Skeletal muscle tissue (tissue), 4 donors: ENCODE data around the gene VPS18. TPM values are rescaled to one million over a fixed set of nuclear protein-coding genes. Genes with fewer than 3 reads are reported as not detected.

Source experiments
- H3K27ac ChIP-seq: one replicate; pipeline ENCODE4 v1.7.0; 2013; ENCODE audit warnings: mild to moderate bottlenecking, low read depth, low read length, inconsistent platforms
- H3K27me3 ChIP-seq, 3 donors: one replicate each; pipeline ENCODE4 v1.7.0; 2013; ENCODE audit warnings: low read length in 3 of 3; ENCODE audit not compliant: control insufficient read depth in 3 of 3, insufficient read depth in 3 of 3
- H3K36me3 ChIP-seq, 3 donors: one replicate each; pipeline ENCODE4 v1.7.0; 2013; ENCODE audit warnings: low read length in 3 of 3; ENCODE audit not compliant: control insufficient read depth in 3 of 3, insufficient read depth in 3 of 3
- H3K4me1 ChIP-seq, 3 donors: one replicate each; pipeline ENCODE4 v1.7.0; 2013; ENCODE audit warnings: low read length in 3 of 3, mild to moderate bottlenecking in 3 of 3; ENCODE audit not compliant: control insufficient read depth in 3 of 3, insufficient read depth in 3 of 3
- H3K4me3 ChIP-seq, 3 donors: one replicate each; pipeline ENCODE4 v1.7.0; 2013; ENCODE audit warnings: low read length in 3 of 3
- H3K9ac ChIP-seq, 3 donors: one replicate each; pipeline ENCODE4 v1.7.0; 2013; ENCODE audit warnings: low read length in 3 of 3, mild to moderate bottlenecking in 3 of 3, moderate library complexity in 2 of 3, low read depth in 1 of 3
- H3K9me3 ChIP-seq, 3 donors: one replicate each; pipeline ENCODE4 v1.7.0; 2013; ENCODE audit warnings: low read length in 3 of 3; ENCODE audit not compliant: control insufficient read depth in 3 of 3
- total RNA-seq: library from RNA; depleted of rRNA; stranded (reverse); fragments of >200 nt; gene quantifications from one replicate; pipeline ENCODE4 v1.2.3, GENCODE V29; 2014
- donor health status: Osteomylitis.

The VPS18 gene
- total RNA-seq, 1 donor from 2014 or later = 20.9 TPM

DNA sequence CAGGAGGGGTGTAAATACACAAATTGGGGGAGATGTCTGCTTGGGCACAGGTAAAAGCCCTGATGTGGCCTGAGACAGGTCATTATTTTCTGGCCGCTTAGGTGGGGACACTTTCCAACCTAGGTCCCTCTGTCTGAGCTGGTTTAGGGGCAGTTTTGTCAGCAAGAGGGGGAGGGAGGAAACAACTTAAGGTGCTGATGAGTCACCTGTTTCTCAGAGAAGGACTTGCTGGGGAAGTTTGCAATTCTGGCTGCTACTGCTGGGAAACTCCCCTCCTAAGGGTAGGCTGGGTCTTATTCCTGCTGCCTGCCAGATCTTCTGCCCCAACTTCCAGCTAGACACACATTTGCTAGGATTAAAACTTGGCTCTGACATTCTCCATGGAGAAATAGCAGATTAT is 15.5 kb upstream of the VPS18 start:
- no peaks in the 10 kb centered on the region for H3K36me3 ChIP-seq
- H3K27ac ChIP-seq = no peak overlapping the region
- peaks cover 0 to under 1% (median 0%) of the 10 kb centered on the region in 3 donors for H3K27me3 ChIP-seq
- no peaks in the 10 kb centered on the region for H3K9me3 ChIP-seq
- no peak overlapping the region for H3K4me3 ChIP-seq
- peaks cover 0 to 3% (median under 1%) of the 10 kb centered on the region in 3 donors for H3K4me1 ChIP-seq
- H3K9ac ChIP-seq = no peak overlapping the region

DNA sequence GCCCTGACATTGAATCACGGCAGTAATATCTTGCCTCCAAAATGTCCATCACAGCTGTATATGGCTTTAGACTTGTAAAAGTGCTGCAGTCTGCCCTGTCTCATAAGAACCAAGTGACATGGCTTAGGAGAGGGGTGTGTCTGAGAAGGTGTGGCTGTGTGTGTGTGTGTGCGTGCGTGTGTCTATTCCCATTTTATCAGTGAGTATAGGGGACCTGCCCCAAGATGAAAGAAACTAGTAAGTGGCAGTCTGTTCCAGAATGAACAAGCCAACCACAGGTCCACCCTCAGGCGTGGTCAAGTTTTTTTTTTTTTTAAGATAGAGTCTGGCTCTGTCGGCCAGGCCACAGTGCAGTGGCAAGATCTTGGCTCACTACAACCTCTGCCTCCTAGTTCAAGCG is 14.6 kb upstream of the VPS18 start:
- no peak overlapping the region for H3K4me3 ChIP-seq
- H3K4me1 ChIP-seq = no peaks in the 10 kb centered on the region
- no peak overlapping the region for H3K9ac ChIP-seq
- H3K9me3 ChIP-seq = no peaks in the 10 kb centered on the region
- H3K36me3 ChIP-seq = no peaks in the 10 kb centered on the region
- no peak overlapping the region for H3K27ac ChIP-seq
- no peaks in the 10 kb centered on the region for H3K27me3 ChIP-seq

DNA sequence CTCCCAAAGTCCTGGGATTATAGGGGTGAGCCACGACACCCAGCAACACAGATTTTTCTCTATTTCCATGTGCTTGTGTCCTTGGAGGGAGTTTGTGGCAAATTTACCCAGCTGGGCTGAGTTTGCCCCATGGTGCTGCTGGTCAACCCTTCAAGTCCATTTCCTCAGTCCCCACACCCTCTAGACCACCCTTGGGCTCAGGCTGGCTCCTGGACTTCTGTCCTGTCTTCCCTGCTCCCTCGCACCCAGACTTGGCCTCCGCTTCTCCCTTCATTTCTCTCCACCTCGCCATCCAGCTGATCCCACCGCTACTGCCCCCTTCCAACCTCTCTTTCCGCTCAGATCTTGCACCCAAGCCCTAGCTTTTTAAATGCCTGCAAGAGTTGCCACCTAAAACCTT is 12.9 kb upstream of the VPS18 start:
- no peaks in the 10 kb centered on the region for H3K9me3 ChIP-seq
- H3K36me3 ChIP-seq = no peaks in the 10 kb centered on the region
- no peak overlapping the region for H3K9ac ChIP-seq
- H3K27ac ChIP-seq = no peak overlapping the region
- H3K4me3 ChIP-seq = no peak overlapping the region
- H3K4me1 ChIP-seq = no peaks in the 10 kb centered on the region
- no peaks in the 10 kb centered on the region for H3K27me3 ChIP-seq

DNA sequence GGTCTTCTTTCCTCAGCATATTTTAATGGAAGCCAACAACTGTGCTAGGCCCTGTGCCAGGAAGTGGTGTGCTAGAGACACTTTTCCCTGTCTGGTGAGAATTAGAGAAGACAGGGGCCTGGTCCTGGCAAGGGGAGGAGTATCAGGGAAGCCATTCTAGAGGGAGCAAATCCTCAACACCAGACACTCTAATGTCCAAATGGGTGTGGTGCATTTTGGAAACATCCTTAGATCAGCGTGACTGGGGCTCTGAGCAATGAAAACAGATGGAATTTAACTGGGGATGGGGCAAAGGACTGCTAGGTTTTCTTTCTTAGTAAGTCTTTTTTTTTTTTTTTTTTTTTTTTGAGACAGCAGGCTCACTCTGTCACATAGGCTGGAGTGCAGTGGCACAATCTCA is 7.7 kb upstream of the VPS18 start:
- H3K9me3 ChIP-seq = no peaks in the 10 kb centered on the region
- no peak overlapping the region for H3K4me3 ChIP-seq
- H3K27me3 ChIP-seq = no peaks in the 10 kb centered on the region
- H3K36me3 ChIP-seq = no peaks in the 10 kb centered on the region
- no peaks in the 10 kb centered on the region for H3K4me1 ChIP-seq
- H3K9ac ChIP-seq = no peak overlapping the region
- H3K27ac ChIP-seq = no peak overlapping the region

DNA sequence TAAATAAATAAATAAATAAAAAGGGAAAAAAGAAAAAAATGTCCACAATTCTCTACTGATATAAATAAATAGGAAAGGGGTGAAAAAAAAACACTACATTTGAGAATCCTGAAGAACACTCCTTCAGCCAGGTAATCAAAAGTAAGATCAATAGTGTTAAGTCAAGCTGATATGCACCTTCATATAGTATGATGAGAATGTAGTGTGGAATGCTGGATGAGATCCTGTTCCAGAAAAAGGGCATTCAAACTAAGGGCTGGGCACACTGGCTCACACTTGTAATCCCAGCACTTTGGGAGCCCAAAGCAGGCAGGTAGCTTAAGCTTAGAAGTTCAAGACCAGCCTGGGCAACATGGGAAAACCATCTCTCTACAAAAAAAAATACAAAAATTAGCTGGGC is 5.1 kb upstream of the VPS18 start:
- H3K27ac ChIP-seq = no peak overlapping the region
- peaks cover 7 to 8% (median 7%) of the 10 kb centered on the region in 3 donors for H3K4me1 ChIP-seq
- H3K4me3 ChIP-seq = no peak overlapping the region
- no peaks in the 10 kb centered on the region for H3K9me3 ChIP-seq
- no peak overlapping the region for H3K9ac ChIP-seq
- H3K36me3 ChIP-seq = no peaks in the 10 kb centered on the region
- no peaks in the 10 kb centered on the region for H3K27me3 ChIP-seq

DNA sequence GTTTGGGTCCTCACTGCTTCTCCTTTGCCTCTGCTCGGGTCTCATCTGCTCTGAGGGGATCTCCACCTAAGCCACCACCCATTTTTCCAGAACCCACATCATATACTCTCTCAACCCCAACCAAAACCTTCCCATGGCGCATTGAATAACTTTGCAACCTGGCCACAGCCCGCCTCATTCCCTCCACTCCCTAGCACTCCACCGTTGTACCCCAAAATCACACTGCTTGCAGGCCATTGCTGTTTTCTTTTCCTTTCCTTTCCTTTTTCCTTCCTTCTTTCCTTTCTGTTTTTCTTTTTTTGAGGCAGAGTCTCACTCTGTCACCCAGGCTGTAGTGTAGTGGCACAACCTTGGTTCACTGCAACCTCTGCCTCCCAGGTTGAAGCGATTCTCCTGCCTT is 3.1 kb upstream of the VPS18 start:
- H3K27me3 ChIP-seq = no peaks in the 10 kb centered on the region
- H3K36me3 ChIP-seq = peaks cover 6 to 7% (median 6%) of the 10 kb centered on the region in 3 donors
- H3K27ac ChIP-seq = no peak overlapping the region
- H3K9ac ChIP-seq = no peak overlapping the region
- H3K4me3 ChIP-seq = no peak overlapping the region
- H3K4me1 ChIP-seq = peaks cover 15 to 25% (median 15%) of the 10 kb centered on the region in 3 donors
- H3K9me3 ChIP-seq = no peaks in the 10 kb centered on the region

DNA sequence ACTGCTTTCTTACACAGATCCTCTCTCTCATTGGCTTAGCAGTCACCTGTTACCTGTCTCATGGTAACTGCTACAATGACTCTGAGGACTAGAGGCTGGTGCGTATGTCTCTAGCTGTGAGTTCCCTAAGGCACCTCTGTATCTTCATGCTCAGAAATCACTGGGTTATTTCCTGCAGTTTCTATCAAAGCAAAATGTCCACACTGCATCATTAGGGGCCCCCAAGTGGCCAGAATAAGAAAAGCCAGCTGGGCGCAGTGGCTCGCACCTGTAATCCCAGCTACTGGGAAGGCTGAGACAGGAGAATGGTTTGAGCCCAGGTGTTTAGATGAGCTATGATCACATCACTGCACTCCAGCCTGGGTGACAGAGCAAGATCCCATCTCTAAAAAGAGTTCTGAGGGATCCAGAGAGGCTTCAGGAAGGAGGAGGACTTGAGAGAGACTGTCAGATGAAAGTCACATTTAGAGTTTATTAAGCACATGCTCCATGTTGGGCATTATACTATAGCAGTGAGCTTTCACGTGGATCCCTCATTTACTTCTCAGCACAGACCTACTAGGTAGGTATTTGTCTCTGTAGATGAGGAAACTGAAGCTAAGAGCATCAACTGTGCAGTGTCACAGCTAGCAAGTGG is 2.3 kb upstream of the VPS18 start:
- H3K4me3 ChIP-seq = no peak overlapping the region
- H3K9ac ChIP-seq = no peak overlapping the region
- H3K4me1 ChIP-seq = peaks cover 15 to 25% (median 15%) of the 10 kb centered on the region in 3 donors
- H3K27ac ChIP-seq = no peak overlapping the region
- H3K36me3 ChIP-seq = peaks cover 7 to 10% (median 8%) of the 10 kb centered on the region in 3 donors
- H3K27me3 ChIP-seq = no peaks in the 10 kb centered on the region
- no peaks in the 10 kb centered on the region for H3K9me3 ChIP-seq

DNA sequence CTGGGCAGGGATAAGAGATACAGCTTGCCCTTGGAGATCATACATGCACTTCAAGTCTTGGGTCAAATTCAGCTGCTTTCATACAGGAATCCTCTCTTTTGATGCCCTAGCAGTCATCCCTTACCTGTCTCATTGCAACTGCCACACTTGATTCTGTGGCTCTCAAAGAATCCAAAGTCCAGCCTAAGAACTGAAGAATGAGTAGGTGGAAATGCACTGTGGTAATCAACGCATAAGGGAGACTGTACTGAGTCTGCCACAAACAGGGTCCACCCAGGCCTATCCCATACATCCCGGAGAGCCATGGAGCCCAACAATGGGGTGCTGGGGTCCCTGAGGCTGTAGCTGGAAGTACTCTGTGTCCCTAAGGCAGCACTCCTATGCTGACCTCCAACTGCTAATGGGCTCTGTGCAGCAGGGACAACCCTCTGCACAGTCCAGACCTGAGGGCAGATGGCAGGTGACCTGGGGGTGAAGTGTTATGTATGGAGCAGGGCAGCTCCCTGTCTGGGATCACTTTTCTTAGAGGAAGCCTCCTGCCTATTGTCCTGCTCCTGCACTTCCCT is 1.7 kb upstream of the VPS18 start:
- no peak overlapping the region for H3K4me3 ChIP-seq
- no peak overlapping the region for H3K9ac ChIP-seq
- no peaks in the 10 kb centered on the region for H3K27me3 ChIP-seq
- peaks cover 15 to 25% (median 15%) of the 10 kb centered on the region in 3 donors for H3K4me1 ChIP-seq
- H3K36me3 ChIP-seq = peaks cover 7 to 10% (median 8%) of the 10 kb centered on the region in 3 donors
- no peak overlapping the region for H3K27ac ChIP-seq
- H3K9me3 ChIP-seq = no peaks in the 10 kb centered on the region

DNA sequence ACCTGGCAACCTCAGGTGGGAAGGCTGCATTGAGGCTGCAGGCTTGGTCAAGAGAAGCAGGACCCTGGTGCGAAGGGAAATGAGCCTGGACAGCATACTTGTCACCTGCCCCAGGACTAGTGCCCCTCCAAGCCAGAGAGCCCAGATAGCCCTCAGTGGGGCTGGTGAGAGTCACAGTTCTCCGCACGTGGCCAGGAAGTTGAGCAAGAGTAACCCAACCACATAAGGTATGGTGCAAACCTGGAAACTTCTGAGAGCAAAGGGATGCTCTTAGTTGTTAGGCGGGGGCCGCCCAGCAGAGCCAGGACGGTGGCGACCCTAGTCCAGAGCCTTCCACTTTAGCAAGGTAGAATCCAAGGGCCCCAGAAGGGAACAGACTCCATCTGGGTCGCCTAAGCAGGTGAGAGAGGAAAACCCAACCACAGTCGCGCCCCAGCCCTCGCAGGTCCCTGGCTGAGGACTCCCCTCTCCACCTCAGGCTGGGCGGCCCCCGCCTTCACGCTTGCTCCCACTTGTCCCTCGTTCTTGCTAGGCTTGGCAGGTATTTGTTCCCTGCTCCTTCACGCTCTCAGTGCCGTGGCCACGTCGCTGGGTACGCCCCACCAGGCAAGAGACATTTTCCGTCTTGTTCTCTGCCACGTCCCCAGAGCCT is 1.1 kb upstream of the VPS18 start:
- H3K4me1 ChIP-seq = peaks cover 15 to 25% (median 15%) of the 10 kb centered on the region in 3 donors
- H3K27me3 ChIP-seq = no peaks in the 10 kb centered on the region
- no peaks in the 10 kb centered on the region for H3K9me3 ChIP-seq
- peak overlapping the region in 2 of 3 donors; percentile 86 to 94 for H3K4me3 ChIP-seq
- H3K9ac ChIP-seq = peak overlapping the region in 2 of 3 donors; percentile 93 to 95
- peak overlapping the region; percentile 97 for H3K27ac ChIP-seq
- H3K36me3 ChIP-seq = peaks cover 7 to 10% (median 8%) of the 10 kb centered on the region in 3 donors
